HG03095 (cell line): ENCODE measurements around the gene ATRIP.
A peak's percentile ranks its signal among the peaks of the same experiment; 100 is the strongest.
"Not testable (repeated sequence)": the region's sequence is repeated elsewhere in the genome, so short reads cannot be mapped to it uniquely, and the experiment has no call there.

Experiments
- ATAC-seq: cut with Tn5 transposase; IDR thresholded peaks from one replicate; pipeline ENCODE4 v1.9.1; 2021; ENCODE audit warnings: moderate library complexity; ENCODE audit not compliant: unreplicated experiment

ATRIP gene

GRCh38 chr3:48435774-48436476, 10.6 kb upstream of the ATRIP start:
- ATAC-seq: no peak

GRCh38 chr3:48436477-48436787, 10.1 kb upstream of the ATRIP start:
- ATAC-seq: no peak

- no peak for ATAC-seq
Observed at GRCh38 chr3:48436855-48437254, 9.7 kb upstream of the ATRIP start.

- ATAC-seq: no peak
Observed at GRCh38 chr3:48437812-48438211, 8.7 kb upstream of the ATRIP start.

- ATAC-seq: peak; percentile 88
Observed at GRCh38 chr3:48439820-48440589, 6.5 kb upstream of the ATRIP start, which contains the start of the genes CCDC51 and TMA7. TSS of gene CCDC51 (minus strand) at chr3:48440119. CDS start at chr3:48435128, 4,991 bp downstream. TSS of gene TMA7 (plus strand) at chr3:48440257. CDS start at chr3:48440297, 40 bp downstream.

GRCh38 chr3:48440590-48440958, 6.0 kb upstream of the ATRIP start:
- no peak for ATAC-seq

- ATAC-seq: no peak
Observed at GRCh38 chr3:48441940-48442339, 4.6 kb upstream of the ATRIP start.

- ATAC-seq: no peak
Observed at GRCh38 chr3:48445277-48445882, 1.2 kb upstream of the ATRIP start.

- no peak for ATAC-seq
Observed at GRCh38 chr3:48446043-48446424, 503 bp upstream of the ATRIP start.

GRCh38 chr3:48451270-48451669, 4.7 kb downstream of the ATRIP start:
- ATAC-seq: no peak

GRCh38 chr3:48456456-48456855, 9.9 kb downstream of the ATRIP start:
- no peak for ATAC-seq

- no peak for ATAC-seq
Observed at GRCh38 chr3:48459331-48459730, 12.8 kb downstream of the ATRIP start.

- no peak for ATAC-seq
Observed at GRCh38 chr3:48459773-48460516, 13.4 kb downstream of the ATRIP start.

- ATAC-seq: no peak
Observed at GRCh38 chr3:48460517-48460902, 14.0 kb downstream of the ATRIP start.

GRCh38 chr3:48461767-48462166, 15.2 kb downstream of the ATRIP start:
- not testable (repeated sequence) for ATAC-seq

- ATAC-seq: no peak
Observed at GRCh38 chr3:48463703-48464102, 17.2 kb downstream of the ATRIP start.

GRCh38 chr3:48464713-48465221, 18.2 kb downstream of the ATRIP start:
- no peak for ATAC-seq

GRCh38 chr3:48465237-48465530, 18.6 kb downstream of the ATRIP start:
- ATAC-seq: no peak

GRCh38 chr3:48465531-48466378, 19.2 kb downstream of the ATRIP start:
- peak; percentile 78 for ATAC-seq

GRCh38 chr3:48466386-48467109, 20.0 kb downstream of the ATRIP start:
- no peak for ATAC-seq
